GM10266 (cell line): ENCODE measurements around the gene CASQ2.

Experiments
- DNase-seq: peaks from one replicate; pipeline ENCODE4 v3.0.0; 2012; ENCODE audit errors: extremely low spot score
- TF ChIP-seq, protein P1 (sequence below): IDR thresholded peaks from 2 replicates; pipeline ENCODE4 v1.5.1; 2012; ENCODE audit warnings: mild to moderate bottlenecking, low read depth; ENCODE audit not compliant: control insufficient read depth, insufficient read depth; ENCODE audit errors: missing control alignments

Gene CASQ2

DNA sequence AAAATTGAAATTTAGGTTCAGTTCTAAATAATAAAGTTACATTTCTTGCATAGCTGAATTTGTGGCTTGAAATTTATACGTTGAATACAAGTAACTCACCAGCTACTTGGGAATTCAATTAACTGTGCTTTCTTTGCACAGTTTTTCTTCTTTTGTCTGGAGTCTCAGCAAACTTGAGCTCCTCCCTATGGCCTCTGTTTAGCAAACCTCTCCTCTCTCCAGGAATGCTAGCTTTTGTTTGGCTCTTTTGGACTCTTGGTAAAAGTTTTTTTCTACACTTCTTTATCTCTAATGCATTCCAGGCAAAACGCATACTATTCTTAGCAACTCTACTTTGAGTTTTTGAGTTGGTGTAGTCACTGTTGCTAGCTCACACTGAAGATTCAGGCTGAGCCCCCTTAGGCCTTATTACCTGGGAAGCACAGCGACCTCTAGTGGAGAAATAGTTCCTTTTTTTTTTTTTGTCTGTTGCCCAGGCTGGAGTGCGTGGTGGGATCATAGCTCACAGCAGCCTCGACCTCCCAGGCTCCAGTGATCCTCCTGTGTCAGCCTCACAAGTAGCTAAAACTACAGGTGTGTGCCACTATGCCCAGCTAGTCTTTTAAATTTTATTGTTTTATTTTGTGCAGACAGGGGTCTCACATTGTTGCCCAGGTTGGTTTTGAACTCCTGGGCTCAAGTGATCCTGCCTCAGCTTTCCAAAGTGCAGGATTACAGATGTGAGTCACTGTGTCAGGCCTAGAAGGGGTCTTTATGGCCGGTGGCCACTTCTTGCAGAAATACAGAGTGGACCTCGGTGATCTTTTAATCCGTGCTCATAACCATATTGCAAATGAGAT, 61.7 kb downstream of the CASQ2 start:
- peak; percentile 33 for DNase-seq
- TF ChIP-seq, protein P1, sequence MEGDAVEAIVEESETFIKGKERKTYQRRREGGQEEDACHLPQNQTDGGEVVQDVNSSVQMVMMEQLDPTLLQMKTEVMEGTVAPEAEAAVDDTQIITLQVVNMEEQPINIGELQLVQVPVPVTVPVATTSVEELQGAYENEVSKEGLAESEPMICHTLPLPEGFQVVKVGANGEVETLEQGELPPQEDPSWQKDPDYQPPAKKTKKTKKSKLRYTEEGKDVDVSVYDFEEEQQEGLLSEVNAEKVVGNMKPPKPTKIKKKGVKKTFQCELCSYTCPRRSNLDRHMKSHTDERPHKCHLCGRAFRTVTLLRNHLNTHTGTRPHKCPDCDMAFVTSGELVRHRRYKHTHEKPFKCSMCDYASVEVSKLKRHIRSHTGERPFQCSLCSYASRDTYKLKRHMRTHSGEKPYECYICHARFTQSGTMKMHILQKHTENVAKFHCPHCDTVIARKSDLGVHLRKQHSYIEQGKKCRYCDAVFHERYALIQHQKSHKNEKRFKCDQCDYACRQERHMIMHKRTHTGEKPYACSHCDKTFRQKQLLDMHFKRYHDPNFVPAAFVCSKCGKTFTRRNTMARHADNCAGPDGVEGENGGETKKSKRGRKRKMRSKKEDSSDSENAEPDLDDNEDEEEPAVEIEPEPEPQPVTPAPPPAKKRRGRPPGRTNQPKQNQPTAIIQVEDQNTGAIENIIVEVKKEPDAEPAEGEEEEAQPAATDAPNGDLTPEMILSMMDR = peak; percentile 54

DNA sequence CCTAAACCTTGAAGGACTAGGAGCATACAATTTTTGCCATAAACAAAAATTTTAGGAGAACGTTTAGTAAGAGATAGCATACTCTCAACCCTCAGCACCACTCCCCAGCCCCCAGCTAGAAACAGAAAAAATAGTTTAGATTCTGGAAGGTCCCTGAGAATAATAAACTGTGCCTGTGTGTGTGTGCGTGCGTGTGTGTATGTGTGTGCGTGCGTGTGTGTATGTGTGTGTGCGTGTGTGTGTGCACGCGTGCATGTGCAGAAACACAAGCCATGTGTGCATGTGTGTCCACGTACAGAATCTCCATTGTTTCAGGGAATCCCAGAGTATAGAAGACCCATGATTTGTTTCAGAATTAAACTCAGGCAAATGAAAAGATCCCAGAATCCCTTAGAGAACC, 62.6 kb downstream of the CASQ2 start:
- TF ChIP-seq, protein P1 = no peak
- DNase-seq = no peak

DNA sequence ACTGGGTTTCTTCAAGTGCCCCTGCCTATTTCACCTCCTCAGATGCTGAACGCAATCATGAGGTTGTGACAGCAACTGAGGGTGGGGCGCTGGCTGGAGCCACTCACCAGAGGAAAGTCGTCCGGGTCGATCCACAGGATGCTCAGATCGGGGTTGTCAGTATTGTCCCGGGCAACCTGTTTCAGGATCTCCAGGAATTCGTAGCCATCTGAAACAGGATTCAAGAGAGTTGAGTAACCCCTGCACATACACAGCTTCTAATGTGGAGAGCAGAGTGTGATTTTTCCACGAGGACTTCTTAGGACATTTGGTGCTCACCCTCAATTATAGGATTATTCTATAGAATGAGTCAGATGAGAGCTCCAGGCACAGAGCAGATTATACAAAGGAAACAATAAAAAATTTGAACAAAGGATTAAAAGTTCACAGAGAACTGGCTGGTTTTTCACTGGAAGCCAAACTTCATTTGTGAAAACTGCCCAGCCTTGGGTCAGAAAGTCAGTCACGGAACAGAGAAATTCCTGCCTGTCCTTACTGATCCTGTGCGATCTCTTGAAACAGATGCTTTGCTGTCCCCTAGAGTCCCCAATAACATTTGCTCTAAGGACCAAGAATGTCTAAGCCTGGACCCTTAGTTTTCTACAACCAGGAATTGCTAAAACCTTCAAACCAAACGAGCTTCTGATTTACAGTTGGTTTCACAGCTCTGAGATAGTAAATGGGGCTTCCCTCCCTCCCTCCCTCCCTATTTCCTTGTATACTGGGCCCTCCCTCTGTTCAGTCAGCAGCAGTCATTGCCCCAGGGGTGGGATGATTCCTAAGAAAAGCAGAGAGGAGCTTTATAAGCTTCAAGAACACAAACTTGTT, 63.2 kb downstream of the CASQ2 start:
- TF ChIP-seq, protein P1 = no peak
- DNase-seq = no peak

DNA sequence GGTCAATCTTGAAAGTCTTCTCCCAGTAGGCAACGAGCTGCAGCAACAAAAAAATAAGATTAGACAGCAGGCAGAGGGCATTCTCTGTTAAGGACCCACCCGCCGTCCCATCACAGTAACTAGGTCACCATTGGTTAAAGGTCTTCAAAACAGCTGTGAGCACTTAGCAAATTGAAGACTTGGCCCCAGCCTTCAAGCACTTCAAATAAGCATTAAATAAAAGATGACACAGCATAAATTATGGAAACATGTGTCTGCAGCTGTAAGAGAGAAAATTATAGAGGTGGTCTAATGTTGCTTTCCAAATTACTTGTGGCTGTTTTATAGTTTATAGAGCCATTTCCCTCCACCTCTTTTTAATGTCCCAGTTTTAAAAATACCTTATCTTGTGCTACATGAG, 65.6 kb downstream of the CASQ2 start:
- TF ChIP-seq, protein P1 = no peak
- no peak for DNase-seq

DNA sequence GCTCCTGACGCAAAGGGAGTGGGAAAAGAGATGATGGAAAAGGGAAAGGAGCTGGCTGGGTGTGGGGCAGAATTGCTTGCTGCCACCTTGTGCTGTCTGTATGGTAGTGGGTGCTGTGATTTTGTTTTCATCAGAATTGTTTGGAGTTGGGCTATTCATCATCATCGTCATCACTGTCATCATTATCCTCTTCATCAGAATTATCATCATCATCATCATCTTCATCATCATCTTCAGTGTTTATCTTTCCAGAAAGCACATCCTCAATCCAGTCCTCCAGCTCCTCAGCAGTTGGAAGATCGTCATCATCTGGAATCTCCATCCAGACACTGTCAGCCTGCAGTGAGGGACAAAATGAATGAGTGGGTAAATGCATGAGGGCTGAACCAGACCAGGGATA, 67.4 kb downstream of the CASQ2 start:
- TF ChIP-seq, protein P1 = no peak
- DNase-seq = no peak

DNA sequence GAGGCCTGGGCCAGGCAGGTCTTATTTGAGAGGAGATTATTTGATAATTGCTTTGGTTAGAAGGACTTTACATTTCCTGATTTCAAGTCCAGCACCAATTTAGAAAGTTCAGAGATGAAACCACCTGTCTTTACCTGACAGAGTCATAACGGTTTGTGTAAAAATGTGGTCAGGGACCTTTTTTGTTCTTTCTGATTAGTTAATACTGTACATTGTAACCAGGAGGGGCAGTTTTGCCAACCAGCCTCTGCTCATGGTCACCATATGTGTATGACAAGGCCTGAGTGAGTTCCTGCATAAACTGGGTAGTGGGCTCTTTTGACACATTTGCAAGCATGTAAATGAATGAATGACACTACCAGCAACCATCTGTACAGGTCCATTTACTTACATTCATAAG, 70.9 kb downstream of the CASQ2 start:
- DNase-seq = no peak
- TF ChIP-seq, protein P1 = no peak
